ENCODE data around the gene DCPS.
"Not testable (repeated sequence)": the region's sequence is repeated elsewhere in the genome, so short reads cannot be mapped to it uniquely, and the experiment has no call there.

The DCPS gene

DNA sequence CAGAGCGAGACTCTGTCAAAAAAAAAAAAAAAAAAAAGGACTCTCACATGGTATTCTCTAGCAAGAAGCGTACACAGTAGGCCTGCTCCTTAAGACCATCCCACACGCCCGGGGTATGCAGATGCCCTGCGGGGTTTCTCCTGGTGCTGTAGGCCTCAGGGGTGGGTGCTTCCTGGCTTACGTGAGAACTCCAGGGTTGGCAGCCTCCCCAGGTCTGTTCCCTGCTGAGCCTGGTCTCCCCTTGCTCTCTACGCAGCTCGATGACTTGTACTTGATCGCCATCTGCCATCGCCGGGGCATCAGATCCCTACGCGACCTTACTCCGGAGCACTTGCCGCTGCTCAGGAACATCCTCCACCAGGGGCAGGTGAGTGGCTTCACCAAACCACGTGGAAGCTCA, 39.2 kb downstream of the DCPS start:
- H3K4me3 ChIP-seq (ENCODE audit: low read depth, low read length): no peak overlapping the region
- no peak for TF ChIP-seq CTCF (conservative IDR thresholded peaks at IDR 0.05; ENCODE audit: low read depth, low read length)
- no peak for DNase-seq (ENCODE audit: low read depth)

GRCh38 chr11:126344141-126345080, 40.6 kb downstream of the DCPS start:
- no peak overlapping the region for H3K4me3 ChIP-seq (ENCODE audit: low read depth, low read length)
- DNase-seq (ENCODE audit: low read depth): no peak
- TF ChIP-seq CTCF (conservative IDR thresholded peaks at IDR 0.05; ENCODE audit: low read depth, low read length): no peak

- no peak for TF ChIP-seq CTCF (conservative IDR thresholded peaks at IDR 0.05; ENCODE audit: low read depth, low read length)
- DNase-seq (ENCODE audit: low read depth): no peak
- no peak overlapping the region for H3K4me3 ChIP-seq (ENCODE audit: low read depth, low read length)
These were observed 41.4 kb downstream of the DCPS start for GRCh38 chr11:126345283-126345682.

DNA sequence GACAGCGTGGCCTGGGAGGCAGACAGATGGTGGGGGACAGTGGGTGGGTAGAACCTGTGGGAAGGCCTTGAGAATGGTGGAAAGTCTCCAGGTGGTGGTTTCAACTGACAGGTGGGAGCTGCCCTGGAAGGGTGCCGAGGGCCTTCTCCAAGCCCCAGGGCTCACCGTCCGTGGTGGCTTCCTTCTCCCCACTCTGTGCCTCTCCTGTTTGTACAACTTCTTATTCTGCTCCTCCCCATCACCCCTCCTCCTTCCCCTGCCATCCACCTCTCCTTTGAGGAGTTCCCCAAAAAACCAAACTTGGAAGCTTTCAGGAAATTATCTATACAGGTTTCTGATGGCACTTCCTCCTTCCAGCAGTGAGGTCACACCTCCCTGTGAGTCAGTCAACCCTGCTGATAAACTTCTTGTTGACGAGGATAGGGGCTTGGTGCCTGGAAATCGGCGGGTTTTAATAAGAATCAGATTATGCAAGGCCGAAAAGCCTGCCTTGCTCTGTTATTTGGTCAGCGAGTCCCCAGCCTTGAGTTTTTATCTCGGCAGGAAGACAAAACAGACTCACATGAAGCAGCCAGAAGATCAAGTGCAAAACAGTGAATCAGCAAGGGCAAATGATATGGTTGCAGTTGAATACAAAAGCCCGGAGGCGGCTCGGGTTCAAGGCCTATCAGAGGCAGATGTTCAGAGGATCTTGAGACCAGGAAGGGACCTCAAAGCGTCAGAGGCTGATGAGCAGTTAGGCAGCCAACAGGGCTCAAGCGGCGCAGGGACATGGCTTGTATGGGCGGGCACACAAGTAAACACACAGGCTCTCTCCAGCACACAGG, 42.1 kb downstream of the DCPS start:
- DNase-seq (ENCODE audit: low read depth): peak; percentile 75
- no peak for TF ChIP-seq CTCF (conservative IDR thresholded peaks at IDR 0.05; ENCODE audit: low read depth, low read length)
- H3K4me3 ChIP-seq (ENCODE audit: low read depth, low read length): peak overlapping the region; percentile 2

DNA sequence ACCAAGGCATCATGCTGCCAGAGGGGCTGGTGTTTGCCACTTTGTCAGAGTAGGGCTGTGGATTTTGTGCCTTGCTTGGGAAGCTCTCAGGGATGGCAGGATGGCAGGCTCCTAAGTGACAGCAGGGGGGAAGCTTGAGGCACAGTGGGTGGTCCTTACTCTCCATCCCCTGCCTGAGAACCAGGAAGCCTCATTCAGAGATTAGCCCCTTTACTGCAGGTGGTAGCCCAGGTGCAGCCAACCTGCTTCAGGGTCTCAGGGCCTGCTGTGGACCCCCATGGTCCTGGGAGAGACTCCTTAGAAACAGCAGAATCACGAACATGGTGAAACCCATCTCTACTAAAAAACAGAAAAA, 42.7 kb downstream of the DCPS start:
- no peak for DNase-seq (ENCODE audit: low read depth)
- peak overlapping the region; percentile 2 for H3K4me3 ChIP-seq (ENCODE audit: low read depth, low read length)
- TF ChIP-seq CTCF (conservative IDR thresholded peaks at IDR 0.05; ENCODE audit: low read depth, low read length): no peak

DNA sequence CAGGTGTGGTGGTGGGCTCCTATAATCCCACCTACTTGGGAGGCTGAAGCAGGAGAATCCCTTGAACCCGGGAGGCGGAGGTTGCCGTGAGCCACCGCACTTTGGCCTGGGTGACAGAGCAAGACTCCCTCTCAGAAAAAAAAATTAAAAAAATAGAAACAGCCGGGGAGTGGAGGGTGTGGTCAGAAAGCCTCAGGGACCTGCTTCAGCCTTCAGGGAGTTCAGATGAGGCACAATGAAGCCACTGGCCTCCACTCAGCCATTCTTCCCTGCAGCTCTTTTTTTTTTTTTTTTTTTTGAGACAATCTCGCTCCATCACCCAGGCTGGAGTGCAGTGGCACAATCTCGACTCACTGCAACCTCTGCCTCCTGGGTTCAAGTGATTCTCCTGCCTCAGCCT, 43.1 kb downstream of the DCPS start:
- DNase-seq (ENCODE audit: low read depth); H3K4me3 ChIP-seq (ENCODE audit: low read depth, low read length): not testable (repeated sequence)
